ENCODE measurements around the gene ARHGAP45. TPM values are rescaled to one million over a fixed set of nuclear protein-coding genes. Genes with fewer than 3 reads are reported as not detected.

The ARHGAP45 gene
- total RNA-seq, 1 experiment from 2014 or later, result 45.3 TPM

GRCh38 chr19:1132552-1133383 is 65.8 kb downstream of the ARHGAP45 start:
- H3K9ac ChIP-seq (ENCODE audit: low read length), result no peak overlapping the region
- no TSS peak for BruUV-seq (replicated peaks)
- no peaks in the 10 kb centered on the region for H3K27me3 ChIP-seq (ENCODE audit: low read length)
- no peak overlapping the region for H2AFZ ChIP-seq (ENCODE audit: low read length)
- H3K4me3 ChIP-seq (ENCODE audit: low read length), result no peak overlapping the region
- H3K4me2 ChIP-seq (ENCODE audit: low read length), result no peak overlapping the region
- no peaks in the 10 kb centered on the region for H3K9me2 ChIP-seq (replicated peaks; ENCODE audit: low read length)
- TF ChIP-seq, protein P1, sequence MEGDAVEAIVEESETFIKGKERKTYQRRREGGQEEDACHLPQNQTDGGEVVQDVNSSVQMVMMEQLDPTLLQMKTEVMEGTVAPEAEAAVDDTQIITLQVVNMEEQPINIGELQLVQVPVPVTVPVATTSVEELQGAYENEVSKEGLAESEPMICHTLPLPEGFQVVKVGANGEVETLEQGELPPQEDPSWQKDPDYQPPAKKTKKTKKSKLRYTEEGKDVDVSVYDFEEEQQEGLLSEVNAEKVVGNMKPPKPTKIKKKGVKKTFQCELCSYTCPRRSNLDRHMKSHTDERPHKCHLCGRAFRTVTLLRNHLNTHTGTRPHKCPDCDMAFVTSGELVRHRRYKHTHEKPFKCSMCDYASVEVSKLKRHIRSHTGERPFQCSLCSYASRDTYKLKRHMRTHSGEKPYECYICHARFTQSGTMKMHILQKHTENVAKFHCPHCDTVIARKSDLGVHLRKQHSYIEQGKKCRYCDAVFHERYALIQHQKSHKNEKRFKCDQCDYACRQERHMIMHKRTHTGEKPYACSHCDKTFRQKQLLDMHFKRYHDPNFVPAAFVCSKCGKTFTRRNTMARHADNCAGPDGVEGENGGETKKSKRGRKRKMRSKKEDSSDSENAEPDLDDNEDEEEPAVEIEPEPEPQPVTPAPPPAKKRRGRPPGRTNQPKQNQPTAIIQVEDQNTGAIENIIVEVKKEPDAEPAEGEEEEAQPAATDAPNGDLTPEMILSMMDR (conservative IDR thresholded peaks at IDR 0.05; ENCODE audit: low read depth, low read length), result no peak
- TF ChIP-seq EZH2phosphoT487 (IDR thresholded peaks at IDR 0.05; ENCODE audit: borderline replicate concordance, low read length) (no peak), EZH2 (IDR thresholded peaks at IDR 0.05; ENCODE audit: low read length, unreplicated experiment) (no peak)
- no peak overlapping the region for H3K27ac ChIP-seq (ENCODE audit: low read length)
- CTCF ChIA-PET, result no interaction called here
- no peaks in the 10 kb centered on the region for H3F3A ChIP-seq (ENCODE audit: low read length, unreplicated experiment)
- DNase-seq (no peak), ATAC-seq (no peak)
- H3K9me3 ChIP-seq (ENCODE audit: low read length), result no peaks in the 10 kb centered on the region
- intact Hi-C loops (cut with micrococcal nuclease), result no loop called here
- H4K20me1 ChIP-seq (ENCODE audit: low read length), result peaks cover 25% of the 10 kb centered on the region
- H3K79me2 ChIP-seq (ENCODE audit: low read length), result peaks cover 74% of the 10 kb centered on the region
- POLR2A ChIA-PET (ENCODE audit: unreplicated experiment), result no interaction called here
- H3K4me1 ChIP-seq (ENCODE audit: insufficient read depth, low read length), result no peaks in the 10 kb centered on the region
- no peaks in the 10 kb centered on the region; the same call in 1 of the 2 replicates for H3K36me3 ChIP-seq (ENCODE audit: low read depth, low read length)

DNA sequence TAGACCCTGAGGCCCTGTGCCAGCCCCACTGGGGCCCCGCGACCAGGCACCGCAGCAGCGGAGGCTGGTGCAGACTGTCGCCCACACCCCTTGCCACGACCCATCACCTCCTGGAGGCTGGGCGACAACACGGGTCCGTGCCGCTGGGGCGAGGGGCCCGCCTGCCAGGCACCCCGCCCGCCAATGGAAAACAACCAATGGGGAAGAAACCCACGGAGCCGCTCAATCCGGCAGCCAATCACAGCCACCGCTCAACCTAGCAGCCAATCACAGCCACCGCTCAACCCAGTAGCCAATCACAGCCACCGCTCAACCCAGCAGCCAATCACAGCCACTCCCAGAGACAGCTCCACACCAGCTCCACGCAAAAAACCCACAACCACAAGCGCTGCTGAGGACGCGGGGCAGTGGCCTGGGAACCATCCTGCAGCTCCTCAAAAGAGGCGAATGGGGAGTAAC is 66.5 kb downstream of the ARHGAP45 start:
- ATAC-seq, result peak; percentile 31; the same call in 1 of the 2 replicates
- BruUV-seq (replicated peaks), result no TSS peak
- no peaks in the 10 kb centered on the region; the same call in 1 of the 2 replicates for H3K36me3 ChIP-seq (ENCODE audit: low read depth, low read length)

More for the DNA sequence above, 66.5 kb downstream of the ARHGAP45 start:
- H3K4me1 ChIP-seq (ENCODE audit: insufficient read depth, low read length), result no peaks in the 10 kb centered on the region
- no peak for DNase-seq
- H3K4me3 ChIP-seq (ENCODE audit: low read length), result no peak overlapping the region
- H3K9me2 ChIP-seq (replicated peaks; ENCODE audit: low read length), result no peaks in the 10 kb centered on the region
- H3K27me3 ChIP-seq (ENCODE audit: low read length), result no peaks in the 10 kb centered on the region
- H2AFZ ChIP-seq (ENCODE audit: low read length), result no peak overlapping the region
- no peaks in the 10 kb centered on the region for H3K9me3 ChIP-seq (ENCODE audit: low read length)
- H4K20me1 ChIP-seq (ENCODE audit: low read length), result peaks cover 25% of the 10 kb centered on the region
- no peak for TF ChIP-seq EZH2 (IDR thresholded peaks at IDR 0.05; ENCODE audit: low read length, unreplicated experiment)
- TF ChIP-seq EZH2phosphoT487 (IDR thresholded peaks at IDR 0.05; ENCODE audit: borderline replicate concordance, low read length), result no peak
- TF ChIP-seq, protein P1 (conservative IDR thresholded peaks at IDR 0.05; ENCODE audit: low read depth, low read length), result no peak
- H3K9ac ChIP-seq (ENCODE audit: low read length), result no peak overlapping the region
- no peak overlapping the region for H3K27ac ChIP-seq (ENCODE audit: low read length)
- ChIA-PET CTCF (no interaction called here), POLR2A (ENCODE audit: unreplicated experiment) (interaction anchor here (0.6 kb wide), 1 partner anchor 135 kb away, joined by 3 read pairs; no protein-coding TSS in a partner anchor)
- H3K4me2 ChIP-seq (ENCODE audit: low read length), result no peak overlapping the region
- intact Hi-C loops (cut with micrococcal nuclease), result no loop called here
- peaks cover 74% of the 10 kb centered on the region for H3K79me2 ChIP-seq (ENCODE audit: low read length)
- no peaks in the 10 kb centered on the region for H3F3A ChIP-seq (ENCODE audit: low read length, unreplicated experiment)
